GM13977 (cell line): ENCODE data around the gene ATP1B1.
"Not testable (repeated sequence)": the region's sequence is repeated elsewhere in the genome, so short reads cannot be mapped to it uniquely, and the experiment has no call there.

Experiments used
- DNase-seq: peaks from one replicate; pipeline ENCODE4 v3.0.0; 2012; ENCODE audit warnings: low spot score
- CTCF ChIP-seq: IDR thresholded peaks from 2 replicates; pipeline ENCODE4 v1.5.1; 2012; ENCODE audit warnings: mild to moderate bottlenecking, control low read depth; ENCODE audit not compliant: insufficient read depth; ENCODE audit errors: extremely low read depth, missing control alignments
- in situ Hi-C: fragments of 300-500 bp; cut with MboI; formaldehyde crosslinking; loops from one replicate; pipeline ENCODE4 v1.12.0; 2022; ENCODE audit warnings: low sequenced_read_pairs, low pct_unique_long_range_greater_than_20kb, mixed read lengths, inconsistent platforms; ENCODE audit not compliant: unreplicated experiment

Gene ATP1B1

GRCh38 chr1:169118227-169118626, 11.7 kb downstream of the ATP1B1 start:
- in situ Hi-C loops: loop anchor here (25.0 kb wide), 1 partner anchor 481 kb away; no protein-coding TSS in a partner anchor
- TF ChIP-seq CTCF: no peak
- DNase-seq: no peak

GRCh38 chr1:169119405-169119804, 12.9 kb downstream of the ATP1B1 start:
- no peak for DNase-seq
- TF ChIP-seq CTCF: no peak
- in situ Hi-C loops: loop anchor here (25.0 kb wide), 1 partner anchor 482 kb away; no protein-coding TSS in a partner anchor

GRCh38 chr1:169120066-169120465, 13.6 kb downstream of the ATP1B1 start:
- DNase-seq: no peak
- in situ Hi-C loops: loop anchor here (25.0 kb wide), 1 partner anchor 483 kb away; no protein-coding TSS in a partner anchor
- TF ChIP-seq CTCF: no peak

- TF ChIP-seq CTCF: no peak
- DNase-seq: no peak
- in situ Hi-C loops: loop anchor here (25.0 kb wide), 1 partner anchor 484 kb away; no protein-coding TSS in a partner anchor
Measured at GRCh38 chr1:169121146-169121923, 14.8 kb downstream of the ATP1B1 start.

GRCh38 chr1:169122976-169123375, 16.5 kb downstream of the ATP1B1 start:
- TF ChIP-seq CTCF: no peak
- DNase-seq: peak; percentile 29
- in situ Hi-C loops: loop anchor here (25.0 kb wide), 1 partner anchor 486 kb away; no protein-coding TSS in a partner anchor

- DNase-seq: no peak
- in situ Hi-C loops: loop anchor here (25.0 kb wide), 1 partner anchor 487 kb away; no protein-coding TSS in a partner anchor
- TF ChIP-seq CTCF: no peak
Measured at GRCh38 chr1:169124459-169124858, 18.0 kb downstream of the ATP1B1 start.

- DNase-seq, in situ Hi-C loops: not testable (repeated sequence)
Measured at GRCh38 chr1:169125597-169125996, 19.1 kb downstream of the ATP1B1 start.
